Prostate gland (tissue), 2 donors: ENCODE data around the gene SFT2D3. TPM values are rescaled to one million over a fixed set of nuclear protein-coding genes. Genes with fewer than 3 reads are reported as not detected.

Experiments used
- DNase-seq: peaks from one replicate; pipeline ENCODE4 v3.0.0-alpha.2; 2019; ENCODE audit warnings: low spot score
- H3K27ac ChIP-seq, 2 donors: fragments of 200-600 bp; sonication (generic); 2 replicates each; pipeline ENCODE4 v1.5.1; 2017 to 2019
- H3K27me3 ChIP-seq: fragments of 200-600 bp; sonication (generic); replicated peaks from 2 replicates; pipeline ENCODE4 v1.5.1; 2019; ENCODE audit not compliant: insufficient read depth
- H3K36me3 ChIP-seq, 2 donors: fragments of 200-600 bp; sonication (generic); 1 replicate in 1 of 2; 2 replicates in 1 of 2; pipeline versions ENCODE4 v1.5.1 to v1.8.1; 2017 to 2019
- H3K4me1 ChIP-seq: fragments of 200-600 bp; sonication (generic); replicated peaks from 2 replicates; pipeline ENCODE4 v1.5.1; 2019
- H3K4me3 ChIP-seq, 2 donors: fragments of 200-600 bp; sonication (generic); 2 replicates each; pipeline ENCODE4 v1.5.1; 2017 to 2019
- H3K9me3 ChIP-seq: fragments of 200-600 bp; sonication (generic); 2 replicates; pipeline ENCODE4 v1.5.1; 2017
- CTCF ChIP-seq, 4 experiments: fragments of 200-600 bp in 2 of 4; fragments of 450-650 bp in 2 of 4; sonication (generic) in 2 of 4; IDR thresholded peaks; 1 replicate in 3 of 4; 2 replicates in 1 of 4; pipeline ENCODE4 v1.5.1; 2016 to 2019; ENCODE audit warnings: antibody characterized with exemption in 4 of 4, mild to moderate bottlenecking in 2 of 4, moderate library complexity in 2 of 4
- POLR2A ChIP-seq: fragments of 450-650 bp; IDR thresholded peaks from one replicate; pipeline ENCODE4 v1.6.1; 2016; ENCODE audit warnings: antibody characterized with exemption, mild to moderate bottlenecking
- POLR2AphosphoS5 ChIP-seq: sonication (generic); formaldehyde crosslinking; IDR thresholded peaks from one replicate; pipeline ENCODE4 v1.6.1; 2017; ENCODE audit warnings: antibody characterized with exemption
- WGBS: methylation state at CpG from one replicate; pipeline ENCODE4 v1.1.5; 2018; 5-methylcytosine and 5-hydroxymethylcytosine counted together
- intact Hi-C: fragments of 100-400 bp; cut with DNase I; formaldehyde crosslinking; loops from one replicate; pipeline ENCODE4 v1.14.2; 2022
- total RNA-seq, 2 donors: library from RNA; depleted of rRNA; stranded (reverse); fragments of >200 nt; gene quantifications; one replicate each; pipeline ENCODE4 v1.1.0, GENCODE V29; 2016

The SFT2D3 gene
- total RNA-seq, 2 donors from 2014 or later: 14.8 to 22.2 TPM

GRCh38 chr2:127707890-127708648, 6.8 kb downstream of the SFT2D3 start:
- Histone ChIP-seq H3K27ac (no peak overlapping the region), H3K27me3 (no peaks in the 10 kb centered on the region), H3K36me3 (peaks cover 4 to 8% of the 10 kb centered on the region in 2 donors), H3K4me1 (peaks cover 4% of the 10 kb centered on the region), H3K9me3 (no peaks in the 10 kb centered on the region), H3K4me3 (no peak overlapping the region)
- WGBS: 72% methylated on average over 9 of the region's 9 CpGs
- no peak for DNase-seq
- intact Hi-C loops: loop anchor here (5.0 kb wide), 1 partner anchor 116 kb away; no protein-coding TSS in a partner anchor
- TF ChIP-seq POLR2A: no peak

- TF ChIP-seq CTCF (IDR thresholded peaks at IDR 0.05) (no peak), POLR2AphosphoS5 (no peak), POLR2A (no peak)
- Histone ChIP-seq H3K4me1 (no peaks in the 10 kb centered on the region), H3K27ac (no peak overlapping the region), H3K4me3 (no peak overlapping the region), H3K27me3 (no peaks in the 10 kb centered on the region), H3K36me3 (peaks cover 4 to 8% of the 10 kb centered on the region in 2 donors), H3K9me3 (no peaks in the 10 kb centered on the region)
- WGBS: 92% methylated on average over 13 of the region's 13 CpGs
- intact Hi-C loops: loop anchor here (5.0 kb wide), 1 partner anchor 117 kb away; no protein-coding TSS in a partner anchor
- DNase-seq: no peak
These were observed 8.0 kb downstream of the SFT2D3 start for GRCh38 chr2:127709336-127709735.

GRCh38 chr2:127712999-127713398, 11.7 kb downstream of the SFT2D3 start:
- H3K36me3 ChIP-seq: peaks cover 4 to 8% of the 10 kb centered on the region in 2 donors
- 85% methylated on average over 2 of the region's 2 CpGs for WGBS
- H3K4me3 ChIP-seq: no peak overlapping the region
- DNase-seq: no peak
- TF ChIP-seq CTCF (IDR thresholded peaks at IDR 0.05): no peak
- TF ChIP-seq POLR2AphosphoS5: no peak
- TF ChIP-seq POLR2A: no peak
- H3K27ac ChIP-seq: no peak overlapping the region
- H3K4me1 ChIP-seq: no peaks in the 10 kb centered on the region
- no peaks in the 10 kb centered on the region for H3K9me3 ChIP-seq
- intact Hi-C loops: no loop called here
- no peaks in the 10 kb centered on the region for H3K27me3 ChIP-seq

GRCh38 chr2:127713562-127713961, 12.3 kb downstream of the SFT2D3 start:
- Histone ChIP-seq H3K4me1 (no peaks in the 10 kb centered on the region), H3K27ac (no peak overlapping the region), H3K9me3 (no peaks in the 10 kb centered on the region), H3K27me3 (no peaks in the 10 kb centered on the region), H3K4me3 (no peak overlapping the region), H3K36me3 (peaks cover 4 to 5% of the 10 kb centered on the region in 2 donors)
- no peak for DNase-seq
- intact Hi-C loops: no loop called here
- 94% methylated on average over 25 of the region's 25 CpGs for WGBS
- no peak for TF ChIP-seq CTCF (IDR thresholded peaks at IDR 0.05)
- no peak for TF ChIP-seq POLR2AphosphoS5
- no peak for TF ChIP-seq POLR2A

- no peak for DNase-seq
- H3K9me3 ChIP-seq: no peaks in the 10 kb centered on the region
- H3K36me3 ChIP-seq: peaks cover 0 to 12% of the 10 kb centered on the region in 2 donors
- TF ChIP-seq POLR2AphosphoS5 (no peak), CTCF (IDR thresholded peaks at IDR 0.05) (no peak), POLR2A (no peak)
- H3K27ac ChIP-seq: no peak overlapping the region
- WGBS: 89% methylated on average over 14 of the region's 14 CpGs
- H3K4me1 ChIP-seq: no peaks in the 10 kb centered on the region
- intact Hi-C loops: no loop called here
- H3K27me3 ChIP-seq: no peaks in the 10 kb centered on the region
- H3K4me3 ChIP-seq: no peak overlapping the region
These were observed 14.6 kb downstream of the SFT2D3 start for GRCh38 chr2:127715778-127716449.
